AML-193 (cell line): ENCODE data around the gene TMOD3.
"Not testable (repeated sequence)": the region's sequence is repeated elsewhere in the genome, so short reads cannot be mapped to it uniquely, and the experiment has no call there.

Experiments used
- DNase-seq, 2 experiments: peaks; one replicate each; lab custom pipeline; 2025; lab: John Stamatoyannopoulos, UW

TMOD3 gene

GRCh38 chr15:51829376-51830275 lies at the start of gene TMOD3:
TMOD3 (plus strand) TSS chr15:51829653; CDS start chr15:51862885, 33,232 bp downstream.
- peak; percentile 62 to 66 for DNase-seq

GRCh38 chr15:51780636-51781035 lies 48.8 kb upstream of the TMOD3 start:
- DNase-seq: no peak

GRCh38 chr15:51781506-51781905 lies 47.9 kb upstream of the TMOD3 start:
- DNase-seq: no peak

- DNase-seq: peak in 1 of 2 experiments; percentile 4
These were observed 47.0 kb upstream of the TMOD3 start for GRCh38 chr15:51782357-51782896.

GRCh38 chr15:51783967-51784366 lies 45.5 kb upstream of the TMOD3 start:
- no peak for DNase-seq

- DNase-seq: not testable (repeated sequence)
These were observed 42.3 kb upstream of the TMOD3 start for GRCh38 chr15:51787130-51787529.

GRCh38 chr15:51792474-51792873 lies 37.0 kb upstream of the TMOD3 start:
- DNase-seq: not testable (repeated sequence)

GRCh38 chr15:51793521-51794305 lies 35.7 kb upstream of the TMOD3 start:
- no peak for DNase-seq

- no peak for DNase-seq
These were observed 32.5 kb upstream of the TMOD3 start for GRCh38 chr15:51796847-51797401.

GRCh38 chr15:51798281-51798680 lies 31.2 kb upstream of the TMOD3 start:
- no peak for DNase-seq

GRCh38 chr15:51799282-51800252 lies 29.9 kb upstream of the TMOD3 start:
- DNase-seq: no peak

GRCh38 chr15:51801391-51801835 lies 28.0 kb upstream of the TMOD3 start:
- DNase-seq: no peak

- no peak for DNase-seq
These were observed 26.9 kb upstream of the TMOD3 start for GRCh38 chr15:51802593-51802992.

GRCh38 chr15:51803965-51804364 lies 25.5 kb upstream of the TMOD3 start:
- DNase-seq: no peak

GRCh38 chr15:51806123-51806522 lies 23.3 kb upstream of the TMOD3 start:
- DNase-seq: no peak

- no peak for DNase-seq
These were observed 20.0 kb upstream of the TMOD3 start for GRCh38 chr15:51809457-51809856.

- no peak for DNase-seq
These were observed 16.9 kb upstream of the TMOD3 start for GRCh38 chr15:51812598-51812997.

- DNase-seq: no peak
These were observed 14.8 kb upstream of the TMOD3 start for GRCh38 chr15:51814606-51815005.

GRCh38 chr15:51816611-51817010 lies 12.8 kb upstream of the TMOD3 start:
- no peak for DNase-seq

GRCh38 chr15:51818150-51818549 lies 11.3 kb upstream of the TMOD3 start:
- no peak for DNase-seq

- no peak for DNase-seq
These were observed 3.8 kb upstream of the TMOD3 start for GRCh38 chr15:51825698-51826097.
